IMR-90 (cell line): ENCODE measurements around the gene EIF3A. TPM values are rescaled to one million over a fixed set of nuclear protein-coding genes. Genes with fewer than 3 reads are reported as not detected.

Experiments used
- ATAC-seq: fragments of 200-7000 bp; cut with Tn5 transposase; 2 replicates; pipeline ENCODE4 v1.9.1; 2020; ENCODE audit warnings: low read depth, mild to moderate bottlenecking, moderate library complexity
- BruUV-seq: library from RNA; stranded (reverse); fragments of 400-500 nt; replicated peaks from 2 replicates; lab custom pipeline; 2021; lab: Mats Ljungman, UMichigan
- CTCF ChIA-PET: fragments of 300-600 bp; formaldehyde crosslinking; extraction: SDS; loops from one replicate; lab custom pipeline; 2021; ENCODE audit warnings: antibody characterized with exemption; lab: Yijun Ruan, JAX
- POLR2A ChIA-PET: fragments of 300-600 bp; sonication (Branson Sonifier 250); formaldehyde crosslinking; loops from one replicate; lab custom pipeline; 2022; ENCODE audit warnings: antibody characterized with exemption; ENCODE audit not compliant: unreplicated experiment; lab: Charles Lee
- DNase-seq: peaks from one replicate; pipeline ENCODE4 v3.0.0; 2013
- H2AFZ ChIP-seq: replicated peaks from 2 replicates; pipeline ENCODE3; 2013; ENCODE audit warnings: low read length, mild to moderate bottlenecking; ENCODE audit not compliant: poor library complexity
- H2AK5ac ChIP-seq: 2 replicates; pipeline ENCODE4 v1.6.1; 2013; ENCODE audit warnings: low read depth, low read length, inconsistent platforms
- H2AK9ac ChIP-seq: replicated peaks from 2 replicates; pipeline ENCODE3; 2013; ENCODE audit warnings: mild to moderate bottlenecking, low read depth, low read length, moderate library complexity; ENCODE audit not compliant: poor library complexity
- H2BK120ac ChIP-seq: 2 replicates; pipeline ENCODE4 v1.6.1; 2013; ENCODE audit warnings: low read depth, low read length, inconsistent platforms
- H2BK15ac ChIP-seq: 3 replicates; pipeline ENCODE4 v1.6.1; 2013; ENCODE audit warnings: low read depth, low read length, inconsistent platforms
- H2BK20ac ChIP-seq: 2 replicates; pipeline ENCODE4 v1.6.1; 2013; ENCODE audit warnings: low read depth, mild to moderate bottlenecking, inconsistent platforms, low read length, moderate library complexity
- H2BK5ac ChIP-seq: 2 replicates; pipeline ENCODE4 v1.6.1; 2013; ENCODE audit warnings: mild to moderate bottlenecking, low read depth, low read length, inconsistent platforms; ENCODE audit not compliant: poor library complexity, severe bottlenecking
- H3K14ac ChIP-seq: replicated peaks from 2 replicates; pipeline ENCODE4 v1.6.1; 2013; ENCODE audit warnings: low read depth, low read length, inconsistent platforms
- H3K18ac ChIP-seq: 2 replicates; pipeline ENCODE4 v1.6.1; 2013; ENCODE audit warnings: low read depth, low read length, control low read depth
- H3K23ac ChIP-seq: 2 replicates; pipeline ENCODE4 v1.6.1; 2013; ENCODE audit warnings: low read depth, low read length, inconsistent platforms
- H3K27ac ChIP-seq: 2 replicates; pipeline ENCODE4 v1.5.1; 2013; ENCODE audit warnings: mild to moderate bottlenecking, control low read depth, low read length; ENCODE audit not compliant: insufficient read depth
- H3K27me3 ChIP-seq: 2 replicates; pipeline ENCODE4 v1.6.1; 2013; ENCODE audit warnings: low read length; ENCODE audit not compliant: control insufficient read depth, insufficient read depth
- H3K36me3 ChIP-seq: 2 replicates; pipeline ENCODE4 v1.6.1; 2013; ENCODE audit warnings: low read length, mixed read lengths; ENCODE audit not compliant: control insufficient read depth, insufficient read depth
- H3K4ac ChIP-seq: 2 replicates; pipeline ENCODE4 v1.6.1; 2013; ENCODE audit warnings: low read depth, low read length, inconsistent platforms
- H3K4me1 ChIP-seq: 2 replicates; pipeline ENCODE4 v1.6.1; 2013; ENCODE audit warnings: low read length, mixed read lengths; ENCODE audit not compliant: control insufficient read depth, insufficient read depth
- H3K4me2 ChIP-seq: 2 replicates; pipeline ENCODE4 v1.6.1; 2013; ENCODE audit warnings: low read depth, mild to moderate bottlenecking, control low read depth, low read length, moderate library complexity
- H3K4me3 ChIP-seq: 2 replicates; pipeline ENCODE4 v1.5.1; 2013; ENCODE audit warnings: low read depth, mild to moderate bottlenecking, control low read depth, low read length, moderate library complexity; ENCODE audit not compliant: insufficient read depth
- H3K56ac ChIP-seq: 2 replicates; pipeline ENCODE4 v1.6.1; 2013; ENCODE audit warnings: low read length, inconsistent platforms; ENCODE audit not compliant: insufficient read depth; ENCODE audit errors: extremely low read depth
- H3K79me1 ChIP-seq, 2 experiments: 2 replicates each; pipeline ENCODE4 v1.6.1; 2013; ENCODE audit warnings: low read length in 2 of 2, inconsistent platforms in 1 of 2, low read depth in 1 of 2
- H3K9ac ChIP-seq: 2 replicates; pipeline ENCODE4 v1.6.1; 2013; ENCODE audit warnings: low read depth, low read length, control low read depth
- H3K9me1 ChIP-seq: 2 replicates; pipeline ENCODE4 v1.6.1; 2013; ENCODE audit warnings: low read length, inconsistent platforms; ENCODE audit not compliant: insufficient read depth
- H3K9me3 ChIP-seq: 2 replicates; pipeline ENCODE4 v1.6.1; 2013; ENCODE audit warnings: low read length; ENCODE audit not compliant: control insufficient read depth, insufficient read depth
- H4K20me1 ChIP-seq: 2 replicates; pipeline ENCODE4 v1.6.1; 2013; ENCODE audit warnings: low read length, inconsistent platforms; ENCODE audit not compliant: insufficient read depth
- H4K5ac ChIP-seq: 2 replicates; pipeline ENCODE4 v1.6.1; 2013; ENCODE audit warnings: mild to moderate bottlenecking, low read depth, low read length, control low read depth
- H4K8ac ChIP-seq, 2 experiments: 2 replicates each; pipeline ENCODE4 v1.6.1; 2013; ENCODE audit warnings: low read depth in 2 of 2, low read length in 2 of 2, control low read depth in 1 of 2, inconsistent platforms in 1 of 2
- H4K91ac ChIP-seq: 2 replicates; pipeline ENCODE4 v1.6.1; 2013; ENCODE audit warnings: low read depth, low read length, inconsistent platforms; ENCODE audit not compliant: insufficient read depth
- POLR2A ChIP-seq: IDR thresholded peaks from 2 replicates; pipeline ENCODE4 v1.6.1; 2012; ENCODE audit warnings: mild to moderate bottlenecking, low read depth, low read length
- WGBS, 2 experiments: methylation state at CpG; one replicate each; pipeline versions ENCODE4 v1.1.5 to v1.1.7; 2013; ENCODE audit warnings: missing lambda C conversion rate in 2 of 2; ENCODE audit not compliant: insufficient read length in 1 of 2; ENCODE audit errors: extremely low coverage in 2 of 2; 5-methylcytosine and 5-hydroxymethylcytosine counted together
- dilution Hi-C: fragments of 300-500 bp; cut with HindIII; formaldehyde crosslinking; loops from one replicate; pipeline ENCODE4 v1.14.3; 2018; ENCODE audit warnings: low sequenced_read_pairs; ENCODE audit not compliant: unreplicated experiment
- in situ Hi-C: fragments of 300-500 bp; cut with MboI; formaldehyde crosslinking; loops from 3 replicates; pipeline ENCODE4 v1.14.3; 2019; ENCODE audit warnings: low sequenced_read_pairs, inconsistent platforms, mixed read lengths
- intact Hi-C: fragments of 100-400 bp; cut with micrococcal nuclease; formaldehyde crosslinking; loops from 2 replicates; pipeline ENCODE4 v1.10.0; 2022
- polyA plus RNA-seq, 3 experiments: library from polyadenylated mRNA; depleted of rRNA; stranded (reverse); fragments of >200 nt; gene quantifications; 2 replicates each; pipeline ENCODE4 v1.2.3, GENCODE V29; 2012; ENCODE audit warnings: low replicate concordance in 1 of 3
- total RNA-seq: library from RNA; depleted of rRNA; stranded (reverse); fragments of >200 nt; gene quantifications from 2 replicates; pipeline ENCODE4 v1.2.3, GENCODE V29; 2012

Gene EIF3A
- total and polyA plus RNA-seq, 2 of the 4 experiments (the other 2 are of a cell fraction), result 49.6 to 145 TPM

GRCh38 chr10:119023553-119023868 lies 57.1 kb downstream of the EIF3A start:
- Histone ChIP-seq H2BK20ac (0 out of 2 replicates have a peak overlapping the region, but pooled peaks have one; percentile 12), H2AFZ (no peak overlapping the region), H2BK5ac (no peak overlapping the region), H3K4me3 (no peak overlapping the region), H3K9ac (no peak overlapping the region), H3K14ac (no peak overlapping the region), H2BK15ac (no peak overlapping the region), H4K91ac (no peak overlapping the region), H3K4me1 (peaks cover 17% of the 10 kb centered on the region), H4K20me1 (peaks cover 12% of the 10 kb centered on the region), H3K23ac (no peak overlapping the region), H3K36me3 (no peaks in the 10 kb centered on the region), H3K4me2 (no peak overlapping the region), H3K4ac (no peak overlapping the region), H3K27me3 (peaks cover 12% of the 10 kb centered on the region), H2AK9ac (no peak overlapping the region), H2AK5ac (no peak overlapping the region), H3K18ac (no peak overlapping the region), H3K27ac (no peak overlapping the region), H4K8ac (no peak overlapping the region), H4K5ac (no peak overlapping the region), H2BK120ac (no peak overlapping the region), H3K9me3 (peaks cover 2% of the 10 kb centered on the region; the same call in 1 of the 2 replicates), H3K56ac (no peak overlapping the region), H3K79me1 (no peaks in the 10 kb centered on the region), H3K9me1 (peaks cover 10% of the 10 kb centered on the region; the same call in 1 of the 2 replicates)
- POLR2A ChIA-PET, result no interaction called here
- in situ Hi-C loops, result loop anchor here (10.0 kb wide), 1 partner anchor 269 kb away; the partner anchor contains the start of gene CACUL1
- dilution Hi-C loops, result no loop called here
- 38% methylated on average over 4 of the region's 8 CpGs; no CpG with 5 or more reads in 1 of the 2 experiments for WGBS, 2 experiments
- CTCF ChIA-PET, result no interaction called here
- no TSS peak for BruUV-seq
- intact Hi-C loops, result loop anchor here (10.0 kb wide), 1 partner anchor 299 kb away; no protein-coding TSS in a partner anchor
- TF ChIP-seq POLR2A, result no peak
- ATAC-seq, result no peak
- DNase-seq, result no peak
